ENCODE data around the gene TMEM108.

The TMEM108 gene

DNA sequence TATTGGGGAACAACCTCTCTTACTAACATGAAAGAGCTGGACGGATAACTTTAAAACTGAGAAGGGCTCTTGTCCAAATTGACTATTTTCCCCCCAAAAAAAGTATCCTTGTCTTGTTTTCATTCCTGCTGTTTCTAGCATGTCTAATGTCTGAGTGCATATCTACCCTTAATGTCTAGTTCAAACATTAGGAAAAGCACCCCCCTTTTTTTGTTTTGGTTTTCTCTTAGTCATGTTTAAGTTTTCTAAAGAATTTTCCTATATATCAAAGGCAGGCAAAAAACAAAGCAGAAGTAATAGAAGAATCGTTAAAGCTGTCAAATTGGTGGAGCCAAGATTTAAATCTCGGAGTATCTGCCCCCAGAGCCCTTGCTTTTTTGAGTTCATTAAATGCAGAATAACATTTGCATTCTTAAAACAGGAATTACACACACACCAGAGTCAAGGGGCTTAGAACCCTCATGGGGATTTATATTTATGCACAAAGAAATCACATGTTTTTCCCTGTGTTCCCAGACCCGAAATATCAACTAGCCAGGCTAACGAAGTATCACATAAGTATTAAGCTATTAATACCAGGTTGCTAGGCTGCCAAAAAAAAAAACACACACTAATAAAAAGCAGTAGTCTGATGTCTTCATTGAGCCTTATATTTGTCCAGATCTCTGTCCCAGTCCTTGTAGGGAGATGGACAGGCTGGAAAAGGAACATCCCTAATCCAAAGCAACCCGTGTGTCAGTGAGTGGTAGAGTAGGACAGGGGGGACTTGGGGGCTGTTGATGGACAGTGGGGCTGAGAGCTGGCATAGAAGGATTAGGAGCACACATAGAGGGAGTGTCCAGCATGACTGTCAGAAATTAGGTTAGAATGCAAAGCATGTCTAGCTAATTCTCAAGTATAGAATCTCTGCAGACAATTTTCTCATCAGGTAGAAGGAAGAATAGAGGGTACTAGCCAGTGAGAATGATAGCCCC, 258.0 kb downstream of the TMEM108 start:
- no peak overlapping the region for H3K27ac ChIP-seq (ENCODE audit: low read depth, low read length)
- no peaks in the 10 kb centered on the region for H3K27me3 ChIP-seq (ENCODE audit: control insufficient read depth in 5 of 5, insufficient read depth in 4 of 5, low read length in 5 of 5)
- no peak overlapping the region for H3K9ac ChIP-seq (ENCODE audit: low read length in 5 of 5)
- H3K4me1 ChIP-seq (ENCODE audit: control insufficient read depth in 5 of 5, insufficient read depth in 5 of 5, low read length in 5 of 5) = peaks cover 0 to 25% (median 8%) of the 10 kb centered on the region in 5 donors
- no peaks in the 10 kb centered on the region for H3K9me3 ChIP-seq (ENCODE audit: control insufficient read depth in 5 of 5, low read length in 5 of 5)
- H3K4me3 ChIP-seq (ENCODE audit: low read depth in 1 of 5, low read length in 5 of 5) = no peak overlapping the region
- H3K36me3 ChIP-seq (ENCODE audit: control insufficient read depth in 5 of 5, insufficient read depth in 5 of 5, low read length in 5 of 5) = no peaks in the 10 kb centered on the region

DNA sequence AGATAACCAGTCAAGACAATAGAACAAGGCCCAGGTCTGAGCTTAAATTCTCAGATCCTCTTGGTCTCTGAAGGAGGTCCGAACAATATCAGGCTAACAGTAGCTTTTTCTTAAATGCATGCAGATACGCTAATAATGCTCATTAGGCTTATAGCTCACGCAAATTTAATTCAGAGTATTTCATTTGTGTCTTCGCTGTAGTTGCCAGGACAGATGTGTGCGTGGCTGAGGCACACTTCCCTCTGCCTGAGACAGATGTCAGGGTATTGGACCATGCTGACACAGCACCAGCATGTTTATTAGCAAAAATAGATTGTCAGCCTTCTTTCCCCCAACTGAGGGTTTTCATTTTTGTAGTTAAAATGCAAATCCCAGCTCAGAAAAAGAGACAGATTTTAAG, 258.8 kb downstream of the TMEM108 start:
- no peak overlapping the region for H3K9ac ChIP-seq (ENCODE audit: low read length in 5 of 5)
- H3K9me3 ChIP-seq (ENCODE audit: control insufficient read depth in 5 of 5, low read length in 5 of 5) = no peaks in the 10 kb centered on the region
- H3K27ac ChIP-seq (ENCODE audit: low read depth, low read length) = no peak overlapping the region
- no peaks in the 10 kb centered on the region for H3K27me3 ChIP-seq (ENCODE audit: control insufficient read depth in 5 of 5, insufficient read depth in 4 of 5, low read length in 5 of 5)
- peaks cover 0 to 25% (median 8%) of the 10 kb centered on the region in 5 donors for H3K4me1 ChIP-seq (ENCODE audit: control insufficient read depth in 5 of 5, insufficient read depth in 5 of 5, low read length in 5 of 5)
- no peaks in the 10 kb centered on the region for H3K36me3 ChIP-seq (ENCODE audit: control insufficient read depth in 5 of 5, insufficient read depth in 5 of 5, low read length in 5 of 5)
- no peak overlapping the region for H3K4me3 ChIP-seq (ENCODE audit: low read depth in 1 of 5, low read length in 5 of 5)

DNA sequence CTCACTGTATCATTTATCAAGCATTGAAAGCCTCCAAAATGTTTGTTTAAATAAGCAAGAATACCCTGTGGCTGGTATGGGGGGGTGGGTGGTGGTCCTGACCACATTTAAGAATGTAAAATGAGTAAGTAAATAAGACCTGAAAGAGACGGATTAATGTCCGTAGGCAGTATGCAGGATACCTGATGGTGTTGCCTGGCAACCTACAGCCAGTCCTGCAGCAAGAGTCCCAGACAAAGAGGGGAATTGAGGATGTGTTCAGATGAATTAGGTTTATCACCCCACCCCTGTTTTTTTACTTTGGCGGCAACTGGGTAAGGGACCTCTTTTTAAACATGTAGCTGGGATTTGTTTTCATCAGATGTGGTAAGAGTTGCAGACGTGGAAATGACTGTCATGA, 261.9 kb downstream of the TMEM108 start:
- no peak overlapping the region for H3K4me3 ChIP-seq (ENCODE audit: low read depth in 1 of 5, low read length in 5 of 5)
- no peak overlapping the region for H3K9ac ChIP-seq (ENCODE audit: low read length in 5 of 5)
- H3K4me1 ChIP-seq (ENCODE audit: control insufficient read depth in 5 of 5, insufficient read depth in 5 of 5, low read length in 5 of 5) = peaks cover 0 to 24% (median 8%) of the 10 kb centered on the region in 5 donors
- H3K27ac ChIP-seq (ENCODE audit: low read depth, low read length) = no peak overlapping the region
- no peaks in the 10 kb centered on the region for H3K36me3 ChIP-seq (ENCODE audit: control insufficient read depth in 5 of 5, insufficient read depth in 5 of 5, low read length in 5 of 5)
- no peaks in the 10 kb centered on the region for H3K27me3 ChIP-seq (ENCODE audit: control insufficient read depth in 5 of 5, insufficient read depth in 4 of 5, low read length in 5 of 5)
- no peaks in the 10 kb centered on the region for H3K9me3 ChIP-seq (ENCODE audit: control insufficient read depth in 5 of 5, low read length in 5 of 5)

DNA sequence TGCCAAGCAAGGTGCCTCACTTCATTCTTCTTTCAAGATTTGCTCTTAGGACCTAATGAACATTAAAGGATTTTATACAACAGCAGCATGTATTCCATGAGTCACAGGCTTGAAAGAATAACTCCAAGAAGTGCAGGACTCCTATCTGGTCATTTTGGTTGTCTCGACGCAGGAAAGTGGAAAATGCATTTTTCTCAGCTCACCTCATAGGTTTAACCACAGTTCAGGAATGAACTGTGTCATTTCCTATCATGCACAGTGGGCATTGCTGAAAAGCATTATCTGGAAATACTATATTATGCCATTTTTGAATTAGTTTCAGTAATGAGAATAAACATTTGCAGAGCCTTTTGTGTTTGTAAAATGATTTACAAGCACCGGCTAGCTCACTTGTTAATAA, 263.0 kb downstream of the TMEM108 start:
- no peaks in the 10 kb centered on the region for H3K9me3 ChIP-seq (ENCODE audit: control insufficient read depth in 5 of 5, low read length in 5 of 5)
- no peak overlapping the region for H3K27ac ChIP-seq (ENCODE audit: low read depth, low read length)
- peaks cover 0 to 17% (median 3%) of the 10 kb centered on the region in 5 donors for H3K4me1 ChIP-seq (ENCODE audit: control insufficient read depth in 5 of 5, insufficient read depth in 5 of 5, low read length in 5 of 5)
- H3K4me3 ChIP-seq (ENCODE audit: low read depth in 1 of 5, low read length in 5 of 5) = no peak overlapping the region
- H3K36me3 ChIP-seq (ENCODE audit: control insufficient read depth in 5 of 5, insufficient read depth in 5 of 5, low read length in 5 of 5) = no peaks in the 10 kb centered on the region
- no peak overlapping the region for H3K9ac ChIP-seq (ENCODE audit: low read length in 5 of 5)
- no peaks in the 10 kb centered on the region for H3K27me3 ChIP-seq (ENCODE audit: control insufficient read depth in 5 of 5, insufficient read depth in 4 of 5, low read length in 5 of 5)

DNA sequence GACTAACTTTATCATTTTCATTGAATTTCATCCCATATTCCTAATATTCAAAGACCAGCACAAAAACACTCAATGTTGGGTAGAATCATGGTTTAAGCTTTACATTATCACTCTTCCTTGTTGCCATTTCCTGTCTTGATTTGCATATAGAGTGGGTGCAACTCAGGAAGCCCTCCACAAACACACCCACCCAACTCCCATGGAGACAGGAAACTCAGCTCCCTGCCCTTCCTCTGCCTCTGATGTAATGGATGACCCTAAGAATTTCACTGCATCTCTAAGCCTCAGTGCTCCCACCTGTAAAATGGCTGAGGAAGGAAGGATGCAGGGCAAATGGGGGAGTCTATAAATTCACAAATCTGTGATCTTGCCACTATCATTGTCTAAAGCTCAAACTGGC, 263.5 kb downstream of the TMEM108 start:
- H3K4me1 ChIP-seq (ENCODE audit: control insufficient read depth in 5 of 5, insufficient read depth in 5 of 5, low read length in 5 of 5) = peaks cover 0 to 12% (median 0%) of the 10 kb centered on the region in 5 donors
- H3K36me3 ChIP-seq (ENCODE audit: control insufficient read depth in 5 of 5, insufficient read depth in 5 of 5, low read length in 5 of 5) = no peaks in the 10 kb centered on the region
- H3K27ac ChIP-seq (ENCODE audit: low read depth, low read length) = no peak overlapping the region
- H3K9ac ChIP-seq (ENCODE audit: low read length in 5 of 5) = no peak overlapping the region
- no peaks in the 10 kb centered on the region for H3K27me3 ChIP-seq (ENCODE audit: control insufficient read depth in 5 of 5, insufficient read depth in 4 of 5, low read length in 5 of 5)
- peaks cover 0 to 4% (median 0%) of the 10 kb centered on the region in 5 donors for H3K9me3 ChIP-seq (ENCODE audit: control insufficient read depth in 5 of 5, low read length in 5 of 5)
- no peak overlapping the region for H3K4me3 ChIP-seq (ENCODE audit: low read depth in 1 of 5, low read length in 5 of 5)

DNA sequence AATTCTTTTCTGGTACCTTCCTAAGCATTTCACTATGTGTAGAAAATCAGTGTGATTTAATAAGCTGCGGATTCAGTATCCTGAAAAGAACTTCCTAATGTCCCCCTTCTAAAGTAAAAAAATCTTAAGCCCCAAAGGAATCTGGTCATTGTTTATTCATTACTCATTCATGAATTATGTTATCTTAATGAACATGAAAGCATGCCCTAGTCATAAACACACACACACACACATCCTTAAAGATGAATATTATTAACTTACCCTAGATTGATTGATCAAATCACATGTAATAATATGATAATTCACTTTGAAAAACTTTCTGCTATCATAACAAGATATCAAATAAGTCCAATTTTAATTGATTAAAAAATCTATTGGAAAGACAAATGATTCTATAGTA, 265.2 kb downstream of the TMEM108 start:
- no peak overlapping the region for H3K4me3 ChIP-seq (ENCODE audit: low read depth in 1 of 5, low read length in 5 of 5)
- no peaks in the 10 kb centered on the region for H3K36me3 ChIP-seq (ENCODE audit: control insufficient read depth in 5 of 5, insufficient read depth in 5 of 5, low read length in 5 of 5)
- H3K9ac ChIP-seq (ENCODE audit: low read length in 5 of 5) = no peak overlapping the region
- no peak overlapping the region for H3K27ac ChIP-seq (ENCODE audit: low read depth, low read length)
- no peaks in the 10 kb centered on the region for H3K27me3 ChIP-seq (ENCODE audit: control insufficient read depth in 5 of 5, insufficient read depth in 4 of 5, low read length in 5 of 5)
- H3K4me1 ChIP-seq (ENCODE audit: control insufficient read depth in 5 of 5, insufficient read depth in 5 of 5, low read length in 5 of 5) = no peaks in the 10 kb centered on the region
- H3K9me3 ChIP-seq (ENCODE audit: control insufficient read depth in 5 of 5, low read length in 5 of 5) = peaks cover 0 to 6% (median 4%) of the 10 kb centered on the region in 5 donors

DNA sequence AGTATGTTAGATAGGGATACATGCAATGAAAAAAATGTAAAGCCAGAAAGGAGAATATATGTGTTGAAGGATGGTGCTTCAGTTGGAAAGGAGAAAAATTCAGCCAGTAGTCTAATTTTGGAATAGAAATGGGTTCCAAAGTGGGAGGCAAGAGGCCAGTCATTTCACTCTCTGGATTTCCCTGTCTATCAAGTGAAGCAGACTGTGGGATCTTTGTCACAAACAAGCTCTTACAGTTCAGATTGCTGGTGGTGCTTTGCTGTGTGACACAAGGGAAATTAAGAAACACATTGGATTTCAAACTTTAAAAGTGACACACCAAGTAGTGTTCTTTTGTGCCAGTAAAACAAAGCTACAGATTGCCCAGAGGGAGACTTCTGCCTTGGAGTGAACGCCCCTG, 279.7 kb downstream of the TMEM108 start:
- Histone ChIP-seq H3K4me3 (ENCODE audit: low read depth in 1 of 5, low read length in 5 of 5) (no peak overlapping the region), H3K9ac (ENCODE audit: low read length in 5 of 5) (no peak overlapping the region), H3K4me1 (ENCODE audit: control insufficient read depth in 5 of 5, insufficient read depth in 5 of 5, low read length in 5 of 5) (no peaks in the 10 kb centered on the region), H3K27ac (ENCODE audit: low read depth, low read length) (no peak overlapping the region), H3K36me3 (ENCODE audit: control insufficient read depth in 5 of 5, insufficient read depth in 5 of 5, low read length in 5 of 5) (no peaks in the 10 kb centered on the region), H3K27me3 (ENCODE audit: control insufficient read depth in 5 of 5, insufficient read depth in 4 of 5, low read length in 5 of 5) (no peaks in the 10 kb centered on the region), H3K9me3 (ENCODE audit: control insufficient read depth in 5 of 5, low read length in 5 of 5) (peaks cover 6 to 14% (median 11%) of the 10 kb centered on the region in 5 donors)

DNA sequence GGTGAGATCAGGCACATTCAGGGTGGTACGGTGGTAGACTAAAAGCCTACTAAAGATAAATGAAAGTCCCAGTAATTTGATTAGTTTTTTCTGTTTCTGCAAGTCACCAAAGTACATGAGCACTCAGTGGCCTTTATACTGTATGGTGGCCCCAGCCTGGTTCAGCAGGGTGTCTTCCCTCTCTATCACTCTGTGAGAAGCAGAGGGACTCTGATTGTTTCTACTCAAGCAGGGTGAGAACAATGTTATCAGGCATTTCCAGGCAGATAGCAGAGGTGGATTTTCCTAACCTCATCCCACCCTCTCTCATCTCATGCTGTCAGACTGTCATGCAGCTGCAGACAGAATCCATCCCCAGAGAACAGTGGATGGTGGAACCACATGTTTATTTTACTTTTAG, 290.2 kb downstream of the TMEM108 start:
- Histone ChIP-seq H3K36me3 (ENCODE audit: control insufficient read depth in 5 of 5, insufficient read depth in 5 of 5, low read length in 5 of 5) (no peaks in the 10 kb centered on the region), H3K27me3 (ENCODE audit: control insufficient read depth in 5 of 5, insufficient read depth in 4 of 5, low read length in 5 of 5) (no peaks in the 10 kb centered on the region)

DNA sequence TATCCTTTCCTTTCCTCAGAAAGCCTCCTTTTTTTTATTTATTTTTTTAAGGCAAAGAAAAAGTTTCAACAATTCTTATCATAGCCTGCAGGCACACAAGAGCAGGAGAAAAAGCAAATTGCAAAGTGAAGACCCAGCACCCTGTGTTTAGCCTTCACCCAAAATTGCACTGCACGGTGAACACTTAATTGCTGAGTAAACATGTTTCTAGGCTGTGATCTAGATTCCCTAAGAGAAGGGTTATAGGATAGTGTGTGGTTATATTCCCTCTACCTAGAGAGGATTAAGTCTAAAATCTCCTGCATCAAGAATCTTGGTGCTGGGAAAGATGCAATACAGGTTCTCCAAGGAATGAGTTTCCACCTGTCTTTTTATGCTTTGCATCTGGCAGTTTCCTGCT, 291.4 kb downstream of the TMEM108 start:
- Histone ChIP-seq H3K9ac (ENCODE audit: low read length in 5 of 5) (no peak overlapping the region), H3K9me3 (ENCODE audit: control insufficient read depth in 5 of 5, low read length in 5 of 5) (no peaks in the 10 kb centered on the region), H3K4me1 (ENCODE audit: control insufficient read depth in 5 of 5, insufficient read depth in 5 of 5, low read length in 5 of 5) (no peaks in the 10 kb centered on the region), H3K27me3 (ENCODE audit: control insufficient read depth in 5 of 5, insufficient read depth in 4 of 5, low read length in 5 of 5) (no peaks in the 10 kb centered on the region), H3K27ac (ENCODE audit: low read depth, low read length) (no peak overlapping the region), H3K4me3 (ENCODE audit: low read depth in 1 of 5, low read length in 5 of 5) (no peak overlapping the region), H3K36me3 (ENCODE audit: control insufficient read depth in 5 of 5, insufficient read depth in 5 of 5, low read length in 5 of 5) (no peaks in the 10 kb centered on the region)

More for the DNA sequence above, 290.2 kb downstream of the TMEM108 start:
- Histone ChIP-seq H3K4me3 (ENCODE audit: low read depth in 1 of 5, low read length in 5 of 5) (no peak overlapping the region), H3K4me1 (ENCODE audit: control insufficient read depth in 5 of 5, insufficient read depth in 5 of 5, low read length in 5 of 5) (no peaks in the 10 kb centered on the region), H3K9me3 (ENCODE audit: control insufficient read depth in 5 of 5, low read length in 5 of 5) (peaks cover 0 to 5% (median 0%) of the 10 kb centered on the region in 5 donors), H3K9ac (ENCODE audit: low read length in 5 of 5) (no peak overlapping the region), H3K27ac (ENCODE audit: low read depth, low read length) (no peak overlapping the region)

DNA sequence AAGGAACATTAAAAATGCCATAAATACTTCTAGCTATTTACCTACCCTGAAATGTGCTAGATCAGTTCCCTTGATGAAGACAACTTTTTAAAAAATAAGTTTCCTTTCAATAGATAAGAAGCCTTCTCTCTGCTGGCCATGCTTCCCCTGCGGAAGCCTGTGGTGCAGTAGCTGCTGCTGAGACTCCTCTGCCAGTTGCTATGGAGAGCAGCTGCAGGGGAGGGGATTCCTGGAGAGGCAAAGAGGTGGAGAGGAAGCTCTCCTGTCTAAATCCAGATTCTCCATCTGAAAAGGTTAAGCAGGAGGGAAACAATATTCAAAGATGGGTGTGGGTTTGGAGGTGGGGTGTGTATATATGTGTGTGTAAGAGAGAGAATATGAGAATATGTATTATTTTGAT, 291.9 kb downstream of the TMEM108 start:
- Histone ChIP-seq H3K4me3 (ENCODE audit: low read depth in 1 of 5, low read length in 5 of 5) (no peak overlapping the region), H3K9me3 (ENCODE audit: control insufficient read depth in 5 of 5, low read length in 5 of 5) (no peaks in the 10 kb centered on the region), H3K4me1 (ENCODE audit: control insufficient read depth in 5 of 5, insufficient read depth in 5 of 5, low read length in 5 of 5) (no peaks in the 10 kb centered on the region), H3K27me3 (ENCODE audit: control insufficient read depth in 5 of 5, insufficient read depth in 4 of 5, low read length in 5 of 5) (no peaks in the 10 kb centered on the region), H3K9ac (ENCODE audit: low read length in 5 of 5) (no peak overlapping the region), H3K27ac (ENCODE audit: low read depth, low read length) (no peak overlapping the region), H3K36me3 (ENCODE audit: control insufficient read depth in 5 of 5, insufficient read depth in 5 of 5, low read length in 5 of 5) (no peaks in the 10 kb centered on the region)
